ENCODE data around the gene VIT.

VIT gene

DNA sequence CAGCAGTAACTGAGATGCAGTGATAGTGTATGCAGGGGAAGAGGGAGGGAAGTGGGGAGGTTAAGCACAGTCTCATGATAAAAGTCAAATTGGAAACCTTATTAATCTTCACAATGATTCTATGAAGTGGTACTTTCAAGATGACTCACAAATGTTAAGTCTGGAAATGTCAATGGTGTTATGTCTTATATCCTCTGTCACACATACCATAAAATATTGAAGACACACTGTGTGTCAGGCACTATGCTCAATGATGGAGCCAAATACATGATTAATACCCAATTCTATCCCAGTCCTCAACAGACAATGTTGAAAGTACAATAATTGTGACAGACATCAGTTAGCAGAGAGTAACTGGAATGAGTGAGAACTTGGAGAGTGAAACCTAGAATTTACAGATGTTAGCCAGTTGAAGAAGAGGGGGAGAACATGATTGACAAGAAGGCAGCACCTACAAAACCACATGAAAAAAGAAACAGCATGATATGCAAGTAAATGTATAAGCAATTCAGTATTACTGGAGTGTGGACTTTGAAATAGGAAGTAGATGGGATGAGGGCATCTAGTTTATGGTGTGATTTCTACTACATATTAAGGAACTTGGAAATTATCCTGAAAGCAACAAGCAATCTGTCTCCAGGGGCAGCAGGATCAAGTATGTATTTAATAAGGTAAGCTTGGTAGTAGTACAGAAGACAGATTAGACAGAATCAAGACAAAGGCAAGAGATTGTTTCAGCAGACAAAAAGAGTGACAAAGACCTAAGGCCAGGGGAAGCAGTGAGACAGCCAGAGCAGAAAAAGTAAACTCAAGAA, 162.3 kb downstream of the VIT start:
- DNase-seq (ENCODE audit: low read depth in 2 of 2): no peak

DNA sequence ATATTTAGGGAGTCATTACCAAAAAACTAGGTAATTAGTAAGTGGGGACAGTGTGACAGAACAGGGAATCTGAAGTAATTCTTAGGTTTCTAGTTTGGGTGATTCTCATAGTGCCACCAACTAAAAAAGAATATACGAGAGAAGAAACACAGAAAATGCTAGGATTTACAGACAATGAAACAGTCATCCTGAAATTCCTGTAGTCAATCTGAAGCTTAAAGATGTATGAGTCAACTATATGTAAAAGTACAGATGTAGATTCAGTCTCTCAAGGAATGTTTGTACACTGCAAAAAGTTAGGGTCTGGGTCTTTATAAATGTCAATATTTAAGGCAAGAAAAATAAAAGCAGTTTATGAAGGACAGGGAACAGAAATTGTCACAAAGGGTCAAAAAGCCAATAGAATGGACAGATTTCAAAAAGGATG, 162.9 kb downstream of the VIT start:
- DNase-seq (ENCODE audit: low read depth in 2 of 2): no peak

DNA sequence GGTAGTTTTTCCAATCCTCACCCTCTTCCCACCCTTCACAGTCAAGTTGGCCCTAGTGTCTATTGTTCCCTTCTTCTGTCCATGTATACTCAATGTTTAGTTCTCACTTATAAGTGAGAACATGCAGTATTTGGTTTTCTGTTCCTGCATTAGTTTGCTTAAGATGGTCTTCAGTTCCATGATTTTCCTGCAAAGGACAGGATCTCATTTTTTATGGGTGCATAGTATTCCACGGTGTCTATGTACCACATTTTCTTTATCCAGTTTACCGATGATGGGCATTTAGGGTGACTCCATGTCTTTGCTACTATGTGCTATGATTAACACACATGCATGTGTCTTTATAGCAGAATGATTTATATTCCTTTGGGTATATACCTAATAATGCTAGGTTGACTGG, 165.4 kb downstream of the VIT start:
- no peak for DNase-seq (ENCODE audit: low read depth in 2 of 2)

Data from fibroblast of skin of left biceps (primary cell).